HG03342 (cell line): ENCODE measurements around the gene MYCBP2.
"Not testable (repeated sequence)": the region's sequence is repeated elsewhere in the genome, so short reads cannot be mapped to it uniquely, and the experiment has no call there.

Experiments used
- ATAC-seq: cut with Tn5 transposase; IDR thresholded peaks from one replicate; pipeline ENCODE4 v1.9.1; 2021; ENCODE audit warnings: mild to moderate bottlenecking, moderate library complexity; ENCODE audit not compliant: unreplicated experiment

Gene MYCBP2

GRCh38 chr13:77040835-77041234 is 286.1 kb downstream of the MYCBP2 start:
- no peak for ATAC-seq

- ATAC-seq: no peak
Measured at GRCh38 chr13:77040076-77040475, 286.8 kb downstream of the MYCBP2 start.

- no peak for ATAC-seq
Measured at GRCh38 chr13:77038907-77039480, 287.9 kb downstream of the MYCBP2 start.

GRCh38 chr13:77036279-77036678 is 290.6 kb downstream of the MYCBP2 start:
- ATAC-seq: no peak

- no peak for ATAC-seq
Measured at GRCh38 chr13:77034881-77035280, 292.0 kb downstream of the MYCBP2 start.

GRCh38 chr13:77033717-77034302 is 293.1 kb downstream of the MYCBP2 start:
- ATAC-seq: no peak

- ATAC-seq: no peak
Measured at GRCh38 chr13:77031656-77032243, 295.1 kb downstream of the MYCBP2 start.

GRCh38 chr13:77029436-77029835 is 297.5 kb downstream of the MYCBP2 start:
- ATAC-seq: no peak

GRCh38 chr13:77028202-77028601 is 298.7 kb downstream of the MYCBP2 start:
- ATAC-seq: no peak

- ATAC-seq: peak; percentile 62
Measured at GRCh38 chr13:77026861-77027621, 299.9 kb downstream of the MYCBP2 start, which contains the start of gene FBXL3. FBXL3 (minus strand) TSS chr13:77027159; CDS start chr13:77021860, 5,299 bp downstream.

GRCh38 chr13:77026255-77026860 is 300.5 kb downstream of the MYCBP2 start:
- ATAC-seq: peak; percentile 54

- ATAC-seq: no peak
Measured at GRCh38 chr13:77022341-77022740, 304.6 kb downstream of the MYCBP2 start.

GRCh38 chr13:77019756-77020155 is 307.1 kb downstream of the MYCBP2 start:
- ATAC-seq: no peak

- ATAC-seq: no peak
Measured at GRCh38 chr13:77016888-77017623, 309.8 kb downstream of the MYCBP2 start.

- ATAC-seq: no peak
Measured at GRCh38 chr13:77016251-77016812, 310.6 kb downstream of the MYCBP2 start.

GRCh38 chr13:77014906-77015685 is 311.8 kb downstream of the MYCBP2 start:
- no peak for ATAC-seq

GRCh38 chr13:77013853-77014542 is 312.9 kb downstream of the MYCBP2 start:
- ATAC-seq: no peak

- ATAC-seq: not testable (repeated sequence)
Measured at GRCh38 chr13:77009719-77010118, 317.2 kb downstream of the MYCBP2 start.

- no peak for ATAC-seq
Measured at GRCh38 chr13:77009011-77009410, 317.9 kb downstream of the MYCBP2 start.
